NCI-H1417 treated with DMSO at 0.1 percent for 48 hours (cell line): ENCODE measurements around the gene TBC1D16.
A peak's percentile ranks its signal among the peaks of the same experiment; 100 is the strongest.
"Not testable (repeated sequence)": the region's sequence is repeated elsewhere in the genome, so short reads cannot be mapped to it uniquely, and the experiment has no call there.

Experiments
- DNase-seq: peaks from one replicate; lab custom pipeline; 2025; lab: John Stamatoyannopoulos, UW

The TBC1D16 gene

GRCh38 chr17:80050706-80051105 lies 15.0 kb upstream of the TBC1D16 start:
- no peak for DNase-seq

DNA sequence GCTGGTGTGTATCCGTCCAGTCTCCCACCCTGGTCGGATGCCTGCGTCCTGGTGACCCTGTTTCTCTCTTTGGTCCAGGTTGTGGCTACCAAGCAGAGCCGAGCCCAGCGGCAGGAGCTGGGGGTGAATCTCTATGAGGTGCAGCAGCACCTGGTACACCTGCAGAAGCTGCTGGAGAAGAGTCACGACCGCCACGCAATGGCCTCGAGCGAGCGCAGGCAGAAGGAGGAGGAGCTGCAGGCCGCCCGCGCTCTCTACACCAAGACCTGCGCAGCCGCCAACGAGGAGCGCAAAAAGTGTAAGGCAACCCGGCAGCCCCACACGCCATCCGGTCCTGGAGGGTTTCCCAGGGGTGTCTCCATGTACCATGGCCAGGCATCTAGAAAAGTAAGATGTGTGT lies 14.3 kb upstream of the TBC1D16 start:
- DNase-seq = no peak

- no peak for DNase-seq
These were observed 11.5 kb upstream of the TBC1D16 start for GRCh38 chr17:80047176-80047575.

DNA sequence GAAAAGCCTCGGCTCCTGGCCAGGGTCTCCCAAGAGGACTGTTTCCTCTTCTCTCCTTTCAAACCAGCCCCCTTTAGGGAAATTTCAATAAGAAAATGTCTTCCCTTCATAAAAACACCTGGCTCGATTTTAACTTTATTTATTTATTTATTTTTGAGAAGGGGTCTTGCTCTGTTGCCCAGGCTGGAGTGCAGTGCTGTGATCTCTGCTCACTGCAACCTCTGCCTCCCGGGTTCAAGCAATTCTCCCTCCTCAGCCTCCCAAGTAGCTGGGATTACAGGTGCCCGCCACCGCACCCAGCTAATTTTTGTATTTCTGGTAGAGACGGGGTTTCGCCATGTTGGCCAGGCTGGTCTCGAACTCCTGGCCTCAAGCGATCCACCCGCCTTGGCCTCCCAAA lies 11.0 kb upstream of the TBC1D16 start:
- not testable (repeated sequence) for DNase-seq

GRCh38 chr17:80045703-80046102 lies 10.0 kb upstream of the TBC1D16 start:
- no peak for DNase-seq

DNA sequence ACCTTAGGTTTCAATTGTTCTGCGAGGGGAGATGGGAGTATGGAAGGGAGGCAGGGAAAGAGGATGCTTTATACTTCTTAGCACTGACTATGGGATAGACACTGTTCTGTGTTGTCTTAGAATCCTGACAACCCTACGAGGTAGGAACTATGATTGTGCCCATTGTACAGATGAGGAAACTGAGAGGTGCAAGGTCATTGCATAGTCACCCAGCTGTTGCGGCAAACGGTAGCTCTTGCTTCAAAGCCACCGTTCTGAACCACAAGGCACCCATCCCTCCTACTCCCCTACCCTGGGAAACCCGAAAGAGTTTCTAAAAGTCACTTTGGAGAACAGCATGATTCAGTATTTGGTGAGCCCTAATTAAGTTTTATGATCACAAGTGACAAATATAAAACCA lies 8.3 kb upstream of the TBC1D16 start:
- no peak for DNase-seq

- DNase-seq = peak; percentile 64
These were observed 1.2 kb upstream of the TBC1D16 start for GRCh38 chr17:80036715-80037477.

DNA sequence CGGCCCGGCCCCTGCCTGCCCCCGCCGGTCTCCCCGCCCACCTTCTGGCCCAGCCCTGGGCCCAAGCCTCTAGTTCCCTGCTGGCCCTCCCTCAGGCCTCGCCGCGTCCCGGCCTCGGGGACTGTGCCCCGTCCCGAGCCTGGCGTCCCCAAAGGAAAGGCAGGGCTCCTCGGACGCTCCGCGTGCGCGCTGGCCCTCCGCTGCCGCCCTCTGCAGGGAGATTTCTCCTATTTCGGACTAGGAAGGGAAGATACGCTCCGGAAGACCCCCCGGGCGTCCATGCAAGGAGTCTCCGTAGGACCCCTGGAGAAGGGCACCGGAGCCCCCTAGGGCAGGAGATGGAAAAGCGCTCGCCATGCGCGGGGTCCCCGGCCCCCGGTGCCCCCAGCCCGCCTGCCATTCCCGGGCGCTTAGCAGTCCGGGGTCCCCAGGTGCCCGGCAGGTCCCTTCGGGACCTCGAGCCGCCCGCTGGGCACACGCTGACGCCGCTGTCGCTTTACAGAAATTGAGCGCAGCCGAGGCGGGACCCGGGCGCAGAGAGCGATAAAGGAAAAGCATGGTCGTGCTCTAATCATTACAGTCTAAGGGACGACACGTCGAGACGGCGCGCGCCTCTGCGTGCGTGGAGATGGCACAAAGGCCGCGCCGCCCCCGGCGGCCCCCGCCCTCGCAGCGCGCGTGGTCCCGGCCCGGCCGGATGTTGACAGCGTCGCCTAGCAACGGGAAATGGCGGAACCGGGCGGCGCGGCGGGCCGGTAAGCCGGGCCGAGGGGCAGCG lies 454 bp upstream of the TBC1D16 start, which contains the start of gene CCDC40:
CCDC40 (plus strand) TSS at position 706 of the 778 bp plus-strand sequence; CDS start at position 727, 21 bp downstream.
- peak; percentile 64 for DNase-seq

GRCh38 chr17:80034791-80035686 lies 633 bp downstream of the TBC1D16 start:
- no peak for DNase-seq

- DNase-seq = no peak
These were observed 1.8 kb downstream of the TBC1D16 start for GRCh38 chr17:80033840-80034239.

- no peak for DNase-seq
These were observed 3.0 kb downstream of the TBC1D16 start for GRCh38 chr17:80032614-80033171.

DNA sequence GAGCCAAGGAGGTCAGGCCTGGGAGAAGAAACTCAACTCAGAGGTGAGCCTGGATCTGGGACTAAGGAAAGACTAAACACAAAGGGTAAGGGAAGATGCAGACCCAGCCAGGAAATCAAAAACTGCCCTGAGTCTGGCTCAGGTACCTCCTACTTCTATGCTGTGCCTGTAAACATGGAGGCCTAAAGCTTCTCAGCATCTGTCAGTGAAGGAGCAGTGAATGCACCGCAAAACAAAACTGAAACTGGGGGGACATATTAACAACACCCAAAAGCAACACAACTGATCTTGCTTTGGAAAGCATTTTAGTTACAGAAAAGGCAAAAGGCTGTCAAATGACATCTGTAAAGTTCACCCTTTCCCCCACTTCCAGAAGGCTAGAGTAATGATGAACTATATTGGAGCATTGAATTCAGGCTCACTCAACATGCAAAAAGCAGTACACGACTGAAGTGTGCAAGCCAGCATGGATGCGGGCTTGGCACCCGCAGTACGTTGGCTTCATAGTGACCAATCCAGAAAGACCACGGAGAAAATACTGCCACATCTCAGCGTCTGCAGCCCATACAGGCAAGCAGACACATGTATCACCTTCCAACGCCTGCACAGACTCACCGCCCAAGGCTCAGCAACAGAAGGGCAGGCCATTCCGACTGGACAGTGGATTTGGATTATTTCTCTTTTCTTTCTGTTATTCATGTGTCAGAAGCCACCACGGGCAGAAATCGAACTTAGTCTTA lies 3.8 kb downstream of the TBC1D16 start:
- DNase-seq = no peak

DNA sequence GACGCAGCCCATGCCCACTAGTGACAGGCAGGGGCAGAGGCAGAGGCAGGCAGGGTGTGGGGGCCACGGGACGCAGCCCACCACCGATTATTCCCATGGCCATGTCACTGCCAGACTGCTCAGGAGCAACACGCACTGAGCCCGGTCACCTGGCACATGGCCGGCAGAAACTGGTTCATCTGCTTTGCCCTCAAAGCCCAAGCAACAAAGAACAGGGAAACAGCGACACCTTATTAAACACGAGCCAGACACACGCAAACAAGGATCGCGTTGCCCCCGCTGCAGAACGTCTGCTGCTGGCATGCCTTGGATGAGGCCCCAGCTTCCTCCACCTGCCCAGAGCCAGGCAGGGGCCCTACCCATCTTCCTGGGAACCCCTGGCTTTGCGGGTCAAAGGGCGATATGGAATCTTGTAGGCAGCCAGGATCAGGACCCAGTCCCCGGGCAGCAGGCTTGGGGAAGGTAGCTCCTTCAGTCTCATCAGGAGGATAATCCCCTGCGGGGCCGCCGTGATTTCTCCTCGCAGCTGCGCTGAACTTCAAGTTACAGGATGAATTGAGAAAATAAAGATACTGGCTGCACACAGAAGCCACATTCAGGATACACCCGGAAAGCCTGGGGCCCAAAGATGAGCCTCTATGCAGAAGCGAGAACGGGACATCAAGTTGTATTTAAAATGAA lies 4.8 kb downstream of the TBC1D16 start:
- no peak for DNase-seq

DNA sequence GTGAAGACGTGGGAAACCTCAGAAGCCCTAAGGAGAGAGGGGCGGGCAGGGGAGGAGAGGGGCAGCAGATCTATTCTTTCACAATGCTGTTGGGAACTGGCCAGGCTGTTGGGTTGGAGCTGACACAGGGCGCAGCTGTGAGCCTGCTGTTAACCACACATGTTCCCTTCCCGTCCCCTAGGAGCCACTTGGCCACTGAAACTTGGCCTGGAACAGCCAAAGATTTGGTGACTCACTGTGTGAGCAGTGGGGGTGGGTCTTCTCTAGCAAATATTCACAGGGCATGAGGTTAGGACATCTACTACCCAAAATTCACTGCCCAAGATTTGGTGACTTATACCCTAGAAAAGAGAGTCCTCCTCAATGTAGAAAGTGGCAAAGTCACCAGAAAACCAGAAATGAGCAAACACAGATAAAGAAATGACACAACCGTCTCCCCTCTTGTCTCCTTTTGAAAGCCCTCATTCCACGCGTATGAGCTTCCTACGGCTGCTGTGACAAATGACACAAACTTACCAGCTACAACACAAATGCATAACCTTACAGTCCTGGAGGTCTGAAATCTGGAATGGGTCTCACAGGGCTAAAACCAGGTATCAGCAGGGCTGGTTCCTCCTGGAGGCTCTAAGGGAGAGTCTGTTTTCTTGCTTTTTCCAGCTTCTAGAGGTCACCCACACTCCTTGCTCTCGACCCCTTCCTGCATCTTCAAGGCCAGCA lies 6.3 kb downstream of the TBC1D16 start:
- no peak for DNase-seq

DNA sequence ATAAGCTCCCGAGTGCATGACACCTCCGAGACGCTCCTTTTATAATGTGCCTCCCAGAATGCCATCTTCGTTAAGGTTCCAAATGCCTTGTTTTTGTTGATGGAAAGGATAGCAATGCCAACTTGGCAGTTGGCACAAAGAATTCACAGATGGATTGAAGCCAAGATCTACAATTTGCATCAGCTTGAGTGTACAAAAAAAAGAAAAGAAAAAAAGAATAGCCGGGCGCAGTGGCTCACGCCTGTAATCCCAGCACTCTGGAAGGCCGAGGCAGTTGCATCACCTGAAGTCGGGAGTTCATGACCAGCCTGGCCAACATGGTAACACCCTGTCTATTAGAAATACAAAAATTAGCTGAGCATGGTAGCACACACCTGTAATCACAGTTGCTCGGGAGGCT lies 7.6 kb downstream of the TBC1D16 start:
- DNase-seq = no peak

DNA sequence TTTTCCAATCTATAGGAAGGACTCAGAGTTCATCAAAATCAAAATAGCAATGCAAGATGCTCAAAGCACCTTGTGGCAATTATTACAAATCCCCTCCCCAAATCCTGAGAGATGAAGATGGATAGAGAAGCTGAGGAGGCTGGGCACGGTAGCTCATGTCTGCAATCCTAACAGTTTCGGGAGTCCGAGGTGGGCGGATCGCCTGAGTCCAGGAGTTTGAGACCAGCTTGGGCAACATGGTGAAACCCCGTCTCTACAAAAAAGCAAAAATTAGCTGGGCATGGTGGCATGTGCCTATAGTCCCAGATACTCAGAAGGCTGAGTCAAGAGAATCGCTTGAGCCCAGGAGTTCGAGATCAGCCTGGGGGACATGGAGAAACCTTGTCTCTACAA lies 8.6 kb downstream of the TBC1D16 start:
- no peak for DNase-seq

- DNase-seq = no peak
These were observed 9.2 kb downstream of the TBC1D16 start for GRCh38 chr17:80026359-80027042.

- no peak for DNase-seq
These were observed 9.9 kb downstream of the TBC1D16 start for GRCh38 chr17:80025796-80026195.

- DNase-seq = no peak
These were observed 10.5 kb downstream of the TBC1D16 start for GRCh38 chr17:80025140-80025539.
